IMR-90 (cell line): Measurements from ENCODE around the gene CATSPER1. TPM values are rescaled to one million over a fixed set of nuclear protein-coding genes. Genes with fewer than 3 reads are reported as not detected.
A peak's percentile ranks its signal among the peaks of the same experiment; 100 is the strongest.

ENCODE experiments used
- ATAC-seq: fragments of 200-7000 bp; cut with Tn5 transposase; 2 replicates; pipeline ENCODE4 v1.9.1; 2020; ENCODE audit warnings: low read depth, mild to moderate bottlenecking, moderate library complexity
- BruUV-seq: library from RNA; stranded (reverse); fragments of 400-500 nt; replicated peaks from 2 replicates; lab custom pipeline; 2021; lab: Mats Ljungman, UMichigan
- CTCF ChIA-PET: fragments of 300-600 bp; formaldehyde crosslinking; extraction: SDS; loops from one replicate; lab custom pipeline; 2021; ENCODE audit warnings: antibody characterized with exemption; lab: Yijun Ruan, JAX
- POLR2A ChIA-PET: fragments of 300-600 bp; sonication (Branson Sonifier 250); formaldehyde crosslinking; loops from one replicate; lab custom pipeline; 2022; ENCODE audit warnings: antibody characterized with exemption; ENCODE audit not compliant: unreplicated experiment; lab: Charles Lee
- DNase-seq: peaks from one replicate; pipeline ENCODE4 v3.0.0; 2013
- H2AFZ ChIP-seq: replicated peaks from 2 replicates; pipeline ENCODE3; 2013; ENCODE audit warnings: low read length, mild to moderate bottlenecking; ENCODE audit not compliant: poor library complexity
- H2AK5ac ChIP-seq: 2 replicates; pipeline ENCODE4 v1.6.1; 2013; ENCODE audit warnings: low read depth, low read length, inconsistent platforms
- H2AK9ac ChIP-seq: replicated peaks from 2 replicates; pipeline ENCODE3; 2013; ENCODE audit warnings: mild to moderate bottlenecking, low read depth, low read length, moderate library complexity; ENCODE audit not compliant: poor library complexity
- H2BK120ac ChIP-seq: 2 replicates; pipeline ENCODE4 v1.6.1; 2013; ENCODE audit warnings: low read depth, low read length, inconsistent platforms
- H2BK15ac ChIP-seq: 3 replicates; pipeline ENCODE4 v1.6.1; 2013; ENCODE audit warnings: low read depth, low read length, inconsistent platforms
- H2BK20ac ChIP-seq: 2 replicates; pipeline ENCODE4 v1.6.1; 2013; ENCODE audit warnings: low read depth, mild to moderate bottlenecking, inconsistent platforms, low read length, moderate library complexity
- H2BK5ac ChIP-seq: 2 replicates; pipeline ENCODE4 v1.6.1; 2013; ENCODE audit warnings: mild to moderate bottlenecking, low read depth, low read length, inconsistent platforms; ENCODE audit not compliant: poor library complexity, severe bottlenecking
- H3K14ac ChIP-seq: replicated peaks from 2 replicates; pipeline ENCODE4 v1.6.1; 2013; ENCODE audit warnings: low read depth, low read length, inconsistent platforms
- H3K18ac ChIP-seq: 2 replicates; pipeline ENCODE4 v1.6.1; 2013; ENCODE audit warnings: low read depth, low read length, control low read depth
- H3K23ac ChIP-seq: 2 replicates; pipeline ENCODE4 v1.6.1; 2013; ENCODE audit warnings: low read depth, low read length, inconsistent platforms
- H3K27ac ChIP-seq: 2 replicates; pipeline ENCODE4 v1.5.1; 2013; ENCODE audit warnings: mild to moderate bottlenecking, control low read depth, low read length; ENCODE audit not compliant: insufficient read depth
- H3K27me3 ChIP-seq: 2 replicates; pipeline ENCODE4 v1.6.1; 2013; ENCODE audit warnings: low read length; ENCODE audit not compliant: control insufficient read depth, insufficient read depth
- H3K36me3 ChIP-seq: 2 replicates; pipeline ENCODE4 v1.6.1; 2013; ENCODE audit warnings: low read length, mixed read lengths; ENCODE audit not compliant: control insufficient read depth, insufficient read depth
- H3K4ac ChIP-seq: 2 replicates; pipeline ENCODE4 v1.6.1; 2013; ENCODE audit warnings: low read depth, low read length, inconsistent platforms
- H3K4me1 ChIP-seq: 2 replicates; pipeline ENCODE4 v1.6.1; 2013; ENCODE audit warnings: low read length, mixed read lengths; ENCODE audit not compliant: control insufficient read depth, insufficient read depth
- H3K4me2 ChIP-seq: 2 replicates; pipeline ENCODE4 v1.6.1; 2013; ENCODE audit warnings: low read depth, mild to moderate bottlenecking, control low read depth, low read length, moderate library complexity
- H3K4me3 ChIP-seq: 2 replicates; pipeline ENCODE4 v1.5.1; 2013; ENCODE audit warnings: low read depth, mild to moderate bottlenecking, control low read depth, low read length, moderate library complexity; ENCODE audit not compliant: insufficient read depth
- H3K56ac ChIP-seq: 2 replicates; pipeline ENCODE4 v1.6.1; 2013; ENCODE audit warnings: low read length, inconsistent platforms; ENCODE audit not compliant: insufficient read depth; ENCODE audit errors: extremely low read depth
- H3K79me1 ChIP-seq, 2 experiments: 2 replicates each; pipeline ENCODE4 v1.6.1; 2013; ENCODE audit warnings: low read length in 2 of 2, inconsistent platforms in 1 of 2, low read depth in 1 of 2
- H3K9ac ChIP-seq: 2 replicates; pipeline ENCODE4 v1.6.1; 2013; ENCODE audit warnings: low read depth, low read length, control low read depth
- H3K9me1 ChIP-seq: 2 replicates; pipeline ENCODE4 v1.6.1; 2013; ENCODE audit warnings: low read length, inconsistent platforms; ENCODE audit not compliant: insufficient read depth
- H3K9me3 ChIP-seq: 2 replicates; pipeline ENCODE4 v1.6.1; 2013; ENCODE audit warnings: low read length; ENCODE audit not compliant: control insufficient read depth, insufficient read depth
- H4K20me1 ChIP-seq: 2 replicates; pipeline ENCODE4 v1.6.1; 2013; ENCODE audit warnings: low read length, inconsistent platforms; ENCODE audit not compliant: insufficient read depth
- H4K5ac ChIP-seq: 2 replicates; pipeline ENCODE4 v1.6.1; 2013; ENCODE audit warnings: mild to moderate bottlenecking, low read depth, low read length, control low read depth
- H4K8ac ChIP-seq, 2 experiments: 2 replicates each; pipeline ENCODE4 v1.6.1; 2013; ENCODE audit warnings: low read depth in 2 of 2, low read length in 2 of 2, control low read depth in 1 of 2, inconsistent platforms in 1 of 2
- H4K91ac ChIP-seq: 2 replicates; pipeline ENCODE4 v1.6.1; 2013; ENCODE audit warnings: low read depth, low read length, inconsistent platforms; ENCODE audit not compliant: insufficient read depth
- BHLHE40 ChIP-seq: fragments of 150-350 bp; IDR thresholded peaks from 2 replicates; pipeline ENCODE4 v1.6.1; 2016; ENCODE audit warnings: mild to moderate bottlenecking, low read depth, low read length
- CTCF ChIP-seq: conservative IDR thresholded peaks from 2 replicates; pipeline ENCODE4 v1.5.1; 2012; ENCODE audit warnings: mild to moderate bottlenecking, low read depth, low read length, improper control_type of control experiment
- FOS ChIP-seq: fragments of 150-350 bp; IDR thresholded peaks from 2 replicates; pipeline ENCODE4 v1.6.1; 2016; ENCODE audit warnings: low read depth, low read length
- MAFK ChIP-seq: IDR thresholded peaks from 2 replicates; pipeline ENCODE4 v1.6.1; 2012; ENCODE audit warnings: low read depth, low read length, improper control_type of control experiment
- MAZ ChIP-seq: IDR thresholded peaks from 2 replicates; pipeline ENCODE4 v1.6.1; 2012; ENCODE audit warnings: low read depth, mild to moderate bottlenecking, low read length, improper control_type of control experiment, moderate library complexity, borderline replicate concordance
- MXI1 ChIP-seq: IDR thresholded peaks from 2 replicates; pipeline ENCODE4 v1.6.1; 2012; ENCODE audit warnings: low read depth, mild to moderate bottlenecking, low read length, moderate library complexity, borderline replicate concordance
- NFE2L2 ChIP-seq: fragments of 150-350 bp; IDR thresholded peaks from 2 replicates; pipeline ENCODE4 v1.6.1; 2016; ENCODE audit warnings: low read depth, mild to moderate bottlenecking, low read length
- POLR2A ChIP-seq: IDR thresholded peaks from 2 replicates; pipeline ENCODE4 v1.6.1; 2012; ENCODE audit warnings: mild to moderate bottlenecking, low read depth, low read length
- RCOR1 ChIP-seq: IDR thresholded peaks from 2 replicates; pipeline ENCODE4 v1.6.1; 2012; ENCODE audit warnings: mild to moderate bottlenecking, low read length, improper control_type of control experiment; ENCODE audit not compliant: insufficient replicate concordance
- SMC3 ChIP-seq: fragments of 150-350 bp; IDR thresholded peaks from 2 replicates; pipeline ENCODE4 v1.6.1; 2016; ENCODE audit warnings: low read depth, mild to moderate bottlenecking, antibody characterized with exemption, low read length, moderate library complexity
- WGBS, 2 experiments: methylation state at CpG; one replicate each; pipeline versions ENCODE4 v1.1.5 to v1.1.7; 2013; ENCODE audit warnings: missing lambda C conversion rate in 2 of 2; ENCODE audit not compliant: insufficient read length in 1 of 2; ENCODE audit errors: extremely low coverage in 2 of 2; 5-methylcytosine and 5-hydroxymethylcytosine counted together
- dilution Hi-C: fragments of 300-500 bp; cut with HindIII; formaldehyde crosslinking; loops from one replicate; pipeline ENCODE4 v1.14.3; 2018; ENCODE audit warnings: low sequenced_read_pairs; ENCODE audit not compliant: unreplicated experiment
- in situ Hi-C: fragments of 300-500 bp; cut with MboI; formaldehyde crosslinking; loops from 3 replicates; pipeline ENCODE4 v1.14.3; 2019; ENCODE audit warnings: low sequenced_read_pairs, inconsistent platforms, mixed read lengths
- intact Hi-C: fragments of 100-400 bp; cut with micrococcal nuclease; formaldehyde crosslinking; loops from 2 replicates; pipeline ENCODE4 v1.10.0; 2022
- polyA plus RNA-seq, 3 experiments: library from polyadenylated mRNA; depleted of rRNA; stranded (reverse); fragments of >200 nt; gene quantifications; 2 replicates each; pipeline ENCODE4 v1.2.3, GENCODE V29; 2012; ENCODE audit warnings: low replicate concordance in 1 of 3
- total RNA-seq: library from RNA; depleted of rRNA; stranded (reverse); fragments of >200 nt; gene quantifications from 2 replicates; pipeline ENCODE4 v1.2.3, GENCODE V29; 2012
- TF ChIP-seq, protein P1 (sequence below): fragments of 150-350 bp; IDR thresholded peaks from 2 replicates; pipeline ENCODE4 v1.6.1; 2017; ENCODE audit warnings: mild to moderate bottlenecking, antibody characterized with exemption, low read length, low read depth
- TF ChIP-seq, protein P2 (sequence below): fragments of 150-350 bp; IDR thresholded peaks from 2 replicates; pipeline ENCODE4 v1.6.1; 2016; ENCODE audit warnings: low read depth, mild to moderate bottlenecking, low read length, moderate library complexity, borderline replicate concordance

The CATSPER1 gene
- total and polyA plus RNA-seq, 2 of the 4 experiments (the other 2 are of a cell fraction) = 0.18 to 0.91 TPM

DNA sequence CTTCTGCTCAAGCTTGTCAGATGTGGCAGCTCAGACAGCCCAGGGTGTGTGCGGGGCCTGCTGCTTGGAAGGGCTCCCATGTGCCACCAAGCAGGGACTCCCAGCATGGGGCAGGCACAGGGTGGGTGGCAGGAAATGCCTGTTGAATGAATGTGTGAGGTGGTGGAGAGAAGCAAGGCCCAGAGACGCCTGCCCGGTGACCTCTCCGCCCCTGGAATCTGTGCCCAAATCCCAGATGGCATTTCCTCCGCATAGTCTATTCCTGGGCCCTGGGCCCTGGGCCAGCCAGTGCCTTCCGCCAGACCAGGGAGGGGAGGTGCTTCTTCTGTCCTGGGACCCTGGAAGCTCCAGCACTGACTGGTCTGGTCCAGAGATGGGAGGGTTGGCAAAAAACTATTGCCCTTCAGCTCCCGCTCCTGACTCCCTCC, 10.8 kb downstream of the CATSPER1 start:
- Histone ChIP-seq H3K79me1 (no peaks in the 10 kb centered on the region), H2AK9ac (peak overlapping the region; percentile 93), H3K14ac (peak overlapping the region; percentile 80), H4K8ac (peak overlapping the region; percentile 81 to 88), H2BK20ac (peak overlapping the region; percentile 88), H2AFZ (peak overlapping the region; percentile 86), H4K91ac (peak overlapping the region; percentile 83), H3K18ac (no peak overlapping the region), H3K4me1 (peaks cover 9% of the 10 kb centered on the region), H3K36me3 (no peaks in the 10 kb centered on the region), H3K27me3 (peaks cover 13% of the 10 kb centered on the region), H3K27ac (peak overlapping the region; percentile 2; the same call in 1 of the 2 replicates), H3K4me2 (no peak overlapping the region), H2AK5ac (peak overlapping the region; percentile 82), H3K56ac (no peak overlapping the region; the same call in 1 of the 2 replicates), H4K20me1 (no peaks in the 10 kb centered on the region; the same call in 1 of the 2 replicates), H3K4me3 (no peak overlapping the region), H3K9me3 (no peaks in the 10 kb centered on the region), H3K9ac (no peak overlapping the region), H3K4ac (peak overlapping the region; percentile 75), H3K23ac (no peak overlapping the region; the same call in 1 of the 2 replicates), H3K9me1 (peaks cover 27% of the 10 kb centered on the region), H2BK15ac (peak overlapping the region; percentile 85; the same call in 1 of the 3 replicates), H4K5ac (peak overlapping the region; percentile 23; the same call in 1 of the 2 replicates), H2BK5ac (peak overlapping the region; percentile 48), H2BK120ac (peak overlapping the region; percentile 85)
- no peak for DNase-seq
- intact Hi-C loops (no loop called here), dilution Hi-C loops (no loop called here), in situ Hi-C loops (no loop called here)
- TF ChIP-seq POLR2A (no peak), SMC3 (no peak), MXI1 (no peak), RCOR1 (no peak), FOS (no peak), MAFK (no peak), MAZ (no peak), BHLHE40 (no peak), NFE2L2 (no peak), CTCF (no peak)
- TF ChIP-seq, protein P1, sequence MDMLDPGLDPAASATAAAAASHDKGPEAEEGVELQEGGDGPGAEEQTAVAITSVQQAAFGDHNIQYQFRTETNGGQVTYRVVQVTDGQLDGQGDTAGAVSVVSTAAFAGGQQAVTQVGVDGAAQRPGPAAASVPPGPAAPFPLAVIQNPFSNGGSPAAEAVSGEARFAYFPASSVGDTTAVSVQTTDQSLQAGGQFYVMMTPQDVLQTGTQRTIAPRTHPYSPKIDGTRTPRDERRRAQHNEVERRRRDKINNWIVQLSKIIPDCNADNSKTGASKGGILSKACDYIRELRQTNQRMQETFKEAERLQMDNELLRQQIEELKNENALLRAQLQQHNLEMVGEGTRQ = no peak
- TF ChIP-seq, protein P2, sequence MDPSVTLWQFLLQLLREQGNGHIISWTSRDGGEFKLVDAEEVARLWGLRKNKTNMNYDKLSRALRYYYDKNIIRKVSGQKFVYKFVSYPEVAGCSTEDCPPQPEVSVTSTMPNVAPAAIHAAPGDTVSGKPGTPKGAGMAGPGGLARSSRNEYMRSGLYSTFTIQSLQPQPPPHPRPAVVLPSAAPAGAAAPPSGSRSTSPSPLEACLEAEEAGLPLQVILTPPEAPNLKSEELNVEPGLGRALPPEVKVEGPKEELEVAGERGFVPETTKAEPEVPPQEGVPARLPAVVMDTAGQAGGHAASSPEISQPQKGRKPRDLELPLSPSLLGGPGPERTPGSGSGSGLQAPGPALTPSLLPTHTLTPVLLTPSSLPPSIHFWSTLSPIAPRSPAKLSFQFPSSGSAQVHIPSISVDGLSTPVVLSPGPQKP = no peak
- WGBS, 2 experiments = 36% methylated on average over 4 of the region's 7 CpGs; no CpG with 5 or more reads in 1 of the 2 experiments
- peak; percentile 63 for ATAC-seq
- ChIA-PET CTCF (interaction anchor here (0.5 kb wide), 1 partner anchor 304 kb away, joined by 3 read pairs; no protein-coding TSS in a partner anchor), POLR2A (no interaction called here)
- no TSS peak for BruUV-seq
